Measurements from ENCODE around the gene SLC15A5.

DNA sequence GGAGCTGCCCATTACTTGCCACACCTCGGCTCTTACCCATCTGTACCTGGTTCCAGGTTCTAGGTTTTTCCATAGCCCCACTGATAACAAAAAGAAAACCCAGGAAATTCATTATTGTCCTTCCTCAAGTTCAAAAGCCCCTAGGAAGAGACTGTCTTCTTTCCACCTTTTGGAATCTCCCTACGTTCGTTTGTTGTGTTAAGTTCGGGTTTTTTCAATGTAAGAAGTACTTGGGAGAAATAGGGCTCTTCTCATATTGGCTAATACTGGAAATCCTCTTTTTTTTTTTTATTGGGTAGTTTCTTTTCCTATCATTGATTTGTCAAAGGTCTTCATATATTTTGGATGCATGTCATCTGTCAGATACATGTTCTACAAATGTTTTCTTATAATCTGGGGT lies 17.3 kb downstream of the SLC15A5 start:
- TF ChIP-seq, protein P1, sequence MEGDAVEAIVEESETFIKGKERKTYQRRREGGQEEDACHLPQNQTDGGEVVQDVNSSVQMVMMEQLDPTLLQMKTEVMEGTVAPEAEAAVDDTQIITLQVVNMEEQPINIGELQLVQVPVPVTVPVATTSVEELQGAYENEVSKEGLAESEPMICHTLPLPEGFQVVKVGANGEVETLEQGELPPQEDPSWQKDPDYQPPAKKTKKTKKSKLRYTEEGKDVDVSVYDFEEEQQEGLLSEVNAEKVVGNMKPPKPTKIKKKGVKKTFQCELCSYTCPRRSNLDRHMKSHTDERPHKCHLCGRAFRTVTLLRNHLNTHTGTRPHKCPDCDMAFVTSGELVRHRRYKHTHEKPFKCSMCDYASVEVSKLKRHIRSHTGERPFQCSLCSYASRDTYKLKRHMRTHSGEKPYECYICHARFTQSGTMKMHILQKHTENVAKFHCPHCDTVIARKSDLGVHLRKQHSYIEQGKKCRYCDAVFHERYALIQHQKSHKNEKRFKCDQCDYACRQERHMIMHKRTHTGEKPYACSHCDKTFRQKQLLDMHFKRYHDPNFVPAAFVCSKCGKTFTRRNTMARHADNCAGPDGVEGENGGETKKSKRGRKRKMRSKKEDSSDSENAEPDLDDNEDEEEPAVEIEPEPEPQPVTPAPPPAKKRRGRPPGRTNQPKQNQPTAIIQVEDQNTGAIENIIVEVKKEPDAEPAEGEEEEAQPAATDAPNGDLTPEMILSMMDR (IDR thresholded peaks at IDR 0.05) = no peak
- TF ChIP-seq POLR2A (IDR thresholded peaks at IDR 0.05) = no peak
